Nephron (organoid): ENCODE results near the gene SMARCA1.

Source experiments
- H3K27ac Mint-ChIP-seq, 3 experiments: 2 replicates each; pipeline ENCODE4 v1.8.0; 2020; ENCODE audit warnings: mixed read lengths in 3 of 3, mild to moderate bottlenecking in 2 of 3, moderate library complexity in 1 of 3
- H3K27me3 Mint-ChIP-seq: 2 replicates; pipeline ENCODE4 v1.8.0; 2021; ENCODE audit warnings: low read depth, mild to moderate bottlenecking, moderate library complexity, mixed read lengths
- H3K36me3 Mint-ChIP-seq: 2 replicates; pipeline ENCODE4 v1.8.0; 2020; ENCODE audit warnings: low read depth, mixed read lengths
- H3K4me1 Mint-ChIP-seq: 2 replicates; pipeline ENCODE4 v1.8.0; 2020; ENCODE audit warnings: mixed read lengths
- H3K4me3 Mint-ChIP-seq, 3 experiments: 2 replicates each; pipeline ENCODE4 v1.8.0; 2020; ENCODE audit warnings: mild to moderate bottlenecking in 3 of 3, mixed read lengths in 3 of 3, moderate library complexity in 2 of 3
- H3K9me3 Mint-ChIP-seq: 2 replicates; pipeline ENCODE4 v1.8.0; 2020; ENCODE audit warnings: mixed read lengths
- TF ChIP-seq, protein P1 (sequence below), 3 experiments: fragments of 200-600 bp; sonication (generic); IDR thresholded peaks; one replicate each; pipeline ENCODE4 v1.5.0; 2021; ENCODE audit warnings: antibody characterized with exemption in 3 of 3; ENCODE audit not compliant: unreplicated experiment in 3 of 3

Gene SMARCA1

DNA sequence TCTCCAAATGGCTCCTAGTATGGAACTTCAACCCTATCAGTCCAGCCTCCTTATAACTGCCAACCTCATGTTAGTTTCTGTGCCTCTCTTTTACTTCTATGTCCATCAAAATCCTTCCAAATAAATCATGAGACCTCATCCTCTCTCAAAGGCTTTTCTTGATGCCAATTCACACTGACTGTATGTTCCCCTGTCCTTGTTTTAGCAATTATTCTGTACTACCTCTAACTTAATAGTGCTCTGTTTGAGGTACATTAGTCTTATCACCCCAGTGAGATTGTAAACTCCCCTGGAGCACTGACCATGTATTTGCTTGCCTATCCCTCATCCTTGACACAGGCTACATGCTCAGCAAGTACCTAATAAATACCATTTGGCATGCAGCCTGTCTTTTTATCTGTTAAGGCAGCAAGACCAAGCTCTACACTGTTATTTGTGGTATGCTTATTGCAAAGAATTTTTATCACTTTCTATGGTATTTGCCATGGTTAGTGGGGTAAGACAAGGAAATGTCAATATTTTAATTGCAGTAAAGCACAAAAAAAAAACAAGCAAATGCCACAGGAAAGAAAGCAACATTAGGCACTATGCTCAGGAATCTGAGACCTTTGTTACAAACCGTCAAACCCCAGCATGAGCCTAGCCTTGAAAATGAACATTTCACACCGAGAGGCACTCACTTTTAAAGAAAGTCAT, 119.2 kb downstream of the SMARCA1 start:
- H3K36me3 Mint-ChIP-seq, result peaks cover 44% of the 10 kb centered on the region
- peaks cover 29% of the 10 kb centered on the region for H3K9me3 Mint-ChIP-seq
- H3K4me1 Mint-ChIP-seq, result no peaks in the 10 kb centered on the region

More for the DNA sequence above, 119.2 kb downstream of the SMARCA1 start:
- Mint-ChIP-seq H3K4me3 (no peak overlapping the region), H3K27me3 (no peaks in the 10 kb centered on the region), H3K27ac (no peak overlapping the region)
- TF ChIP-seq, protein P1, sequence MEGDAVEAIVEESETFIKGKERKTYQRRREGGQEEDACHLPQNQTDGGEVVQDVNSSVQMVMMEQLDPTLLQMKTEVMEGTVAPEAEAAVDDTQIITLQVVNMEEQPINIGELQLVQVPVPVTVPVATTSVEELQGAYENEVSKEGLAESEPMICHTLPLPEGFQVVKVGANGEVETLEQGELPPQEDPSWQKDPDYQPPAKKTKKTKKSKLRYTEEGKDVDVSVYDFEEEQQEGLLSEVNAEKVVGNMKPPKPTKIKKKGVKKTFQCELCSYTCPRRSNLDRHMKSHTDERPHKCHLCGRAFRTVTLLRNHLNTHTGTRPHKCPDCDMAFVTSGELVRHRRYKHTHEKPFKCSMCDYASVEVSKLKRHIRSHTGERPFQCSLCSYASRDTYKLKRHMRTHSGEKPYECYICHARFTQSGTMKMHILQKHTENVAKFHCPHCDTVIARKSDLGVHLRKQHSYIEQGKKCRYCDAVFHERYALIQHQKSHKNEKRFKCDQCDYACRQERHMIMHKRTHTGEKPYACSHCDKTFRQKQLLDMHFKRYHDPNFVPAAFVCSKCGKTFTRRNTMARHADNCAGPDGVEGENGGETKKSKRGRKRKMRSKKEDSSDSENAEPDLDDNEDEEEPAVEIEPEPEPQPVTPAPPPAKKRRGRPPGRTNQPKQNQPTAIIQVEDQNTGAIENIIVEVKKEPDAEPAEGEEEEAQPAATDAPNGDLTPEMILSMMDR (IDR thresholded peaks at IDR 0.05; ENCODE audit: unreplicated experiment in 3 of 3), result no peak
